Stimulated activated naive CD8-positive, alpha-beta T cell treated with anti-CD3 and anti-CD28 coated beads, Interleukin-15, Interleukin-2, amounts not matched to agents 100 ng/mL and 50 ng/mL, for 24 hours (primary cell): ENCODE data around the gene CHMP4A.
"Not testable (repeated sequence)": the region's sequence is repeated elsewhere in the genome, so short reads cannot be mapped to it uniquely, and the experiment has no call there.

Source experiments
- H3K27ac Mint-ChIP-seq: one replicate; pipeline ENCODE4 v1.8.0; 2021; ENCODE audit warnings: mild to moderate bottlenecking, mixed read lengths
- H3K27me3 Mint-ChIP-seq: one replicate; pipeline ENCODE4 v1.8.0; 2021; ENCODE audit warnings: mixed read lengths
- H3K36me3 Mint-ChIP-seq: one replicate; pipeline ENCODE4 v1.8.0; 2021; ENCODE audit warnings: low read depth, mixed read lengths
- H3K4me1 Mint-ChIP-seq: one replicate; pipeline ENCODE4 v1.8.0; 2021; ENCODE audit warnings: low read depth, mixed read lengths
- H3K4me3 Mint-ChIP-seq: one replicate; pipeline ENCODE4 v1.8.0; 2021; ENCODE audit warnings: mild to moderate bottlenecking, mixed read lengths
- H3K9me3 Mint-ChIP-seq: one replicate; pipeline ENCODE4 v1.8.0; 2021; ENCODE audit warnings: mixed read lengths

Gene CHMP4A

DNA sequence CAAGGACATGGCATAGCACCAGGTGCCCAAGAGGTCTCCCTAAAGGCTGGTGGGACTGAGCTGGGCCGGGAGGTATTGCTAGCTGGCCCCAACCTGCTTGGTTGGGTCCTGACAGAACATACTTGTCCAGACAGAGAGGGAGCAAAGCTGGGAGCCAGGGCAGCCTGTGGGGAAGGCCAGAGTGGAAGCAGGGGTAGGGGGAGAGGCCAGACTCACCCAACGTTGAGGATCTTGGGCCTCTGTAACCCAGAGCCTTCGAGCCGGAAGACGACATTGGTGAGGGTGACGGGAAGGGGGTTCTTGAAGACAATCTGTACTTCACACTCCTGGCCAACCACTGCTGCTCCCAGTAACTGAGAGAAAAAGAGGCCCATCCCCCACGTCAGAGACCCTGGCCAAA, 40.6 kb upstream of the CHMP4A start:
- no peak overlapping the region for H3K27ac Mint-ChIP-seq
- peaks cover 14% of the 10 kb centered on the region for H3K4me1 Mint-ChIP-seq
- H3K4me3 Mint-ChIP-seq, result no peak overlapping the region
- H3K9me3 Mint-ChIP-seq, result no peaks in the 10 kb centered on the region
- no peaks in the 10 kb centered on the region for H3K27me3 Mint-ChIP-seq
- peaks cover 13% of the 10 kb centered on the region for H3K36me3 Mint-ChIP-seq

DNA sequence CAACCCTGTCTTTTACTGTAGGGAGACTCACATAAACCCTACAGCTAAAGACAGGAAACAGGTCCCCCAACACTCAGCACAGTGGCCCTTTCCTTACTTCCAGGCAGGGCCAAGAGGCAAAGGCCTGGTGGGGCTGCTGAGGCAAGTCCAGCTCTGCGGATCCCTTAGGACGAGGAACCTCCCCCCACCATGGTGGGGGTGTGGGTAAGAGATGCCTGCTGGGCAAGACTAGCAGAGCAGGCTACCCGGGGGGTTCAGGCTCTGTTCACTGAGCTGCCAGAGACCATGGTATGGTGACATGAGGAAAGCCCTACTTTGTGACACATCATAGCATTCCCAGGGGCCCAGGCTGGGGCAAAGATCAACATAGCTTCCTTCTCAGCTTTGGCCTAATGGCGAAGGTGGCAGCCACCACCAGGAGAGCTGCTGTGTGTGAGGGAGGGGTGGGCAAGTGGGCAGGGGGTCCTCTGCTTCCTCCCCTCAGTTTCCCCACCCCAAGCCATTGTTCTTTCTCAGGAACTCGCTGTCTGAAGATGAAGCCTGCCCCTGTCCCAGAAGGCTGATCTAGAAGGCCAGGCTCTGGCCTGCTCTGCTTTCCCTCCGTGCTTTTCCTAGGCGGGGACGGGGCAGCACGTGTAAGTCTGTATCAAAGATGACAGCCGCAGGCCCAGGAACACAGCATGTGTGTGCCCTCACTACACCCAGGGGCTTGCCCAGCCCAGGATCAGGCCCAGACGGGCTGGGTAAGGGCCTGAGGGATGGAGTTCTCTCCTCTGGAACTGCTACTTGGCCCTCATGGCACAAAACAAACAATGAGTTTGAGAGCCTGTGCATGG, 39.2 kb upstream of the CHMP4A start:
- Mint-ChIP-seq H3K27ac (no peak overlapping the region), H3K36me3 (peaks cover 13% of the 10 kb centered on the region), H3K9me3 (no peaks in the 10 kb centered on the region), H3K27me3 (no peaks in the 10 kb centered on the region), H3K4me3 (no peak overlapping the region), H3K4me1 (peaks cover 26% of the 10 kb centered on the region)

DNA sequence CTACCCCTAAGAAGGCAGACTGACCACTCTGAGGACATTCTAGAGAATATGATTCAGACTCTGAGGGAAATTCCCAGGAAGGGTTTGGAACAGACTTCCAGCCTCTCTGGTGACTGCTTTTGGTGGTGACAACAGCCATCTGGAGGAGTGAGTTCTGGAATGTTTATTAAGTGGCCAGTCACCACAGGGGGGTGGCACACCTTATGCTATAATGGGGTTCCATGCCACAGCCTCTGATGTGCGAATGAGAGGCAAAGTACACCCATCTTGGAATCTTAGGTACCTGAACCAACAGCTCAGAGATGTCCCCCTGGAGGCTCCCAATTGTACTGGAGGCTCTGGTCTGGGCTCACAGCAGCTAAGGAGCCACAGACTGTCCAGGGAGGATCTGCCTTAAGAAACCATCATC, 38.6 kb upstream of the CHMP4A start:
- Mint-ChIP-seq H3K27me3 (no peaks in the 10 kb centered on the region), H3K9me3 (no peaks in the 10 kb centered on the region), H3K4me3 (no peak overlapping the region), H3K27ac (no peak overlapping the region), H3K36me3 (peaks cover 15% of the 10 kb centered on the region), H3K4me1 (peaks cover 32% of the 10 kb centered on the region)

DNA sequence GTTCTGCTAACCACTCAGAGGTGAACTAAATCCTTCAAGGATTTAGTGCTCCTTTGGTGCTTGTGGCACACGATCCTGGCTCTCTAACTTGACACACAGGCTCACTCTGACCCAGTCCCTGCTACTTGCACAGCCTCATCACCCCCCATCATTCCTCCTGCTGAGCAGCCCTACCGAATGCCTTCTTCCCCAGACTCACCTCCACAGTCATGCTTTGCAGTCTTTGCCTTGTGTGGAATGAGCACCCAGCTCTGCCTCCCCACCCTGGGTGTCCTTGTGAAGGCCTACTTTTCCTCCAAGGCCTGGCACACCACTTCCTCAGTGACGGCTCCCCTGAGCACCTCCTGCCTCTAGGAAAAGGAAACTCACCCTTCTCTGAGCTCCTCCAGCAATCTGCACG, 37.1 kb upstream of the CHMP4A start:
- Mint-ChIP-seq H3K27me3 (no peaks in the 10 kb centered on the region), H3K4me1 (peaks cover 40% of the 10 kb centered on the region), H3K36me3 (peaks cover 16% of the 10 kb centered on the region), H3K9me3 (no peaks in the 10 kb centered on the region), H3K4me3 (no peak overlapping the region), H3K27ac (peak overlapping the region; percentile 57)

DNA sequence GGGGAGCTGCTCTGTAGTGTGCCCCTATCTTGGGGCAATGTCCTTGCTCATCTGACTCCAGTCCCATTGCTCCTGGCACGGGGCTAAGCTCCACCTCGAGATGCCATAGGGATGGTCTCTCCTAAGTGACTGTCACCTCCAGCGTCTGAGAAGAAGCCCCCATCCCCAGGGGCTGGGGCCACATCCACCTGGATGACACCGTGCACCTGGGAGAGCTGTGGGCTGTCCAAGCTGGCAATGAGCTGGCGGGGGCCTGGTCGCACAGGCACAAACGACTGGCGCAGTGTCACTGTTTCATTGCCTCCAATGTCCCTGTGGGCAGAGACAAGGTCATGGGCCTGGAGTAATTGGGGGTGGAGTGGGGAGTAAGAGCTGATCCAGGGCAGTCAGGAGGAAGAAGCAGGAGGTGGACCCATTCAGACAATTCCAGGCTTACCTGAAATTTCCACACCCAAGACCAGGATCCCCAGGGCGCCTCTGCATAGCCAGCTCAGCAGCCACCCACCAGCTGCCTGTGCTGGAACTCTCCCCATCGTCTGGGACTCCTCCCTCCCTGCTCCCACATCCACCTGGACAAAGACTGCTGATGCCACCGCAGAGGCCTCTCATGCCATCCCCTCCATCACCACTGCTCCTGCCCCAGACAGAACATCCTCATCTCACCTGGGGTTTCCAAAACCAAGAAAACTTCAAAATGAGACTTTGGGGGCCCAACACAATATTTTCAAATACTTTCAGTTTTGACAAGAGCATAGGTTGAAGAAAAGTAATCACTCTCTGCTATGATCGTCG, 36.1 kb upstream of the CHMP4A start:
- Mint-ChIP-seq H3K4me3 (no peak overlapping the region), H3K36me3 (peaks cover 10% of the 10 kb centered on the region), H3K27me3 (no peaks in the 10 kb centered on the region), H3K27ac (no peak overlapping the region), H3K9me3 (no peaks in the 10 kb centered on the region), H3K4me1 (peaks cover 40% of the 10 kb centered on the region)

DNA sequence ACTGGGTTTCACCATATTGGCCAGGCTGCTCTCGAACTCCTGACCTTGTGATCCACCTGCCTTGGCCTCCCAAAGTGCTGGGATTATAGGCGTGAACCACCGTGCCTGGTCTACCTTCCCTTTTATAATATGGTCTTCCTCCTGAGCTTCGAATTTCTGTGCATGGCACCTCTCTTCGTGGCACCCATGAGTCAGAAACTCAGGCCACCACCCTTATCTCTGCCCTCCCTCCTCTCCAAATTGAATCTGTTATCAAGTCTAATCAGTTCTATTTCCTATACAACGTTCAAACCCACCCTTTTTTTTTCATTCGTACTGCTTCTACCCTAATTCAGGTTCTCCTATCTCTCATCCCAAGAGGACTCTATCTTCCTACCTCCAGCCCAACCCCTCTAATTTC, 34.1 kb upstream of the CHMP4A start:
- H3K4me1 Mint-ChIP-seq, result peaks cover 52% of the 10 kb centered on the region
- peak overlapping the region; percentile 84 for H3K27ac Mint-ChIP-seq
- H3K36me3 Mint-ChIP-seq, result peaks cover 3% of the 10 kb centered on the region
- no peaks in the 10 kb centered on the region for H3K27me3 Mint-ChIP-seq
- H3K4me3 Mint-ChIP-seq, result peak overlapping the region; percentile 53
- no peaks in the 10 kb centered on the region for H3K9me3 Mint-ChIP-seq

DNA sequence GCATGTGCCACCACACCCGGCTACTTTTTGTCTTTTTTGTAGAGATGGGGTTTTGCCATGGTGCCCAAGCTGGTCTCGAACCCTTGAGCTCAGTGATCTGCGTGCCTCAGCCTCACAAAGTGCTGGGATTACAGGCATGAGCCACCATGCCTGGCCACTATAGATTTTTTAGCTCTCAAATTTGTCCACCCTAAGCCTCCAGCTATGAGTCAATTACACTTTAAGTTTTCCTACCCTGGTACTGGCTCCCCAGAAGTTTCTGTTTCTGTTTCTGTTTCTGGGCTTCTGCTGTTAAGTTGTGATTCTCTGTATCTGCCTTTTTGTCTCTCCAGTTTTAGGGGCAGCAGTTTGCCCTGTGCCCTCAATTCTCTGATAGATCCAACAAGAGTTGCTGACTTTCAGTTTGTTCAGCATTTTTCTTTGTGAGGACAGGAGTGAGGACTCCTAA, 33.5 kb upstream of the CHMP4A start:
- Mint-ChIP-seq H3K4me1 (peaks cover 55% of the 10 kb centered on the region), H3K9me3 (no peaks in the 10 kb centered on the region), H3K27ac (peak overlapping the region; percentile 97), H3K4me3 (peak overlapping the region; percentile 82), H3K36me3 (peaks cover 3% of the 10 kb centered on the region), H3K27me3 (no peaks in the 10 kb centered on the region)

DNA sequence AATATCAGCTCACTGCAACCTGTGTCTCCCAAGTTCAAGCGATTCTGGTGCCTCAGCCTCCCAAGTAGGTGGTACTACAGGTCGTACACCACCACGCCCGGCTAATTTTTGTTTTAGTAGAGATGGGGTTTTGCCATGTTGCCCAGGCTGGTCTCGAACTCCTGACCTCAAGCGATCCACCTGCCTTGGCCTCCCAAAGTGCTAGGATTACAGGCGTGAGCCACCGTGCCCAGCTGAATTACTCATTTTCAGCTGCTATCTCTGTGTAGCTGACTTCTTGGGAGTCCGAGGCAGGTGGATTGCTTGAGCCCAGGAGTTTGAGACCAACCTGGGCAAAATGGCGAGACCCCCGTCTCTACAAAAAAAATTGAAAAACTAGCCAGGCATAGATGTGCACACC, 32.1 kb upstream of the CHMP4A start:
- not testable (repeated sequence) for H3K27me3 Mint-ChIP-seq, H3K27ac Mint-ChIP-seq, H3K9me3 Mint-ChIP-seq, H3K4me3 Mint-ChIP-seq
- Mint-ChIP-seq H3K36me3 (peaks cover 12% of the 10 kb centered on the region), H3K4me1 (peaks cover 64% of the 10 kb centered on the region)

DNA sequence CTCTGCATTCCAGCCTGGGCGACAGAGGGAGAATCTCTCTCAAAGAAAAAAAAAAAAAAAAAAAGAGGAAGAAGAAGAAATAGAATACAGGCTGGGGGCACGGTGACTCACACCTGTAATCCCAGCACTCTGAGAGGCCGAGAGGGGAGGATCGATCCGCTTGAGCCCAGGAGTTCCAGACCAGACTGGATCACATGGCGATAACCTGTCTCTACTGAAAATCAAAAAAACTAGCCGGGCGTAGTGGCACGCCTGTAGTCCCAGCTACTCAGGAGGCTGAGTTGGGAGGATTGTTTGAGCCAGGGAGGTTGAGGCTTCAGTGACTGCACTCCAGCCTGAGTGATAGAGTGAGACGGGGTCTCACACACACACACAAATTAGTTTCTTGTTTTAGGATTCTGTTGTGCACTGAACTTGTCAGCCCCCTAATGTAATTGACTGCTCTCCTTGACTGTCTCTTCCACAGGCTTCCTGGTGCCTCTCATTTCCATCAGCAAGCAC, 30.1 kb upstream of the CHMP4A start:
- peak overlapping the region; percentile 92 for H3K27ac Mint-ChIP-seq
- no peaks in the 10 kb centered on the region for H3K9me3 Mint-ChIP-seq
- H3K36me3 Mint-ChIP-seq, result peaks cover 32% of the 10 kb centered on the region
- H3K4me3 Mint-ChIP-seq, result peak overlapping the region; percentile 83
- H3K27me3 Mint-ChIP-seq, result no peaks in the 10 kb centered on the region
- H3K4me1 Mint-ChIP-seq, result peaks cover 71% of the 10 kb centered on the region

DNA sequence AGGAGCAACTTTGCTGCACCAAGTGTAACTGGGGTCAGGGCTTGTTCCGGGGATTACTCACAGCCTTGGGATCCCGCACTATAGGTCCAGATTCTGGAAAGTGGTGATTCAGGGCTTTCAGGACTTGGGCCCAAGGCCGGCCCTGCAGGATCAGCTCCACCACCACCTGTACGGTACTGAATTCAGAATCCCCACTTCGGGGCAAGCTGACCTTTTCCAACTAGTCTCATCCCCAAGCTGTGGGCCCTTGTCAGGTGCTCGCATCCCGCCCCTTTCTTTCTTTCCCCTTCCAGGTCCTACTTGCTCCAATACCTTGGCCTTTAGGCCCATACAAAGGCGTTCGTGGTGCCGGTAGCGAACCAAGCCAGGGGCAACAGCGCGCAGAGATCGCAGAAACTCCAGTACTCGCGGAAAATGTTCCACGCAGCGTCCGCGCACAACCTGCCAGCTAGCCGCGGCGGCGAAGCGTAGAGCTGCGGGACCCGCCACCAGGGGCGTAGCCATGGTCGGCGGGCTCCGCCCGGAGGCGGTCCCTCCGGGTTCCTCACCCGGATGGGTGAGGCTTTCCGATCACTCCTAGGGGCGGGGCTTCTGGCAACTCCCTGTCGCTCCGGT, 28.6 kb upstream of the CHMP4A start:
- Mint-ChIP-seq H3K36me3 (peaks cover 45% of the 10 kb centered on the region), H3K9me3 (no peaks in the 10 kb centered on the region), H3K4me3 (peak overlapping the region; percentile 83), H3K27me3 (no peaks in the 10 kb centered on the region), H3K4me1 (peaks cover 72% of the 10 kb centered on the region), H3K27ac (peak overlapping the region; percentile 92)

DNA sequence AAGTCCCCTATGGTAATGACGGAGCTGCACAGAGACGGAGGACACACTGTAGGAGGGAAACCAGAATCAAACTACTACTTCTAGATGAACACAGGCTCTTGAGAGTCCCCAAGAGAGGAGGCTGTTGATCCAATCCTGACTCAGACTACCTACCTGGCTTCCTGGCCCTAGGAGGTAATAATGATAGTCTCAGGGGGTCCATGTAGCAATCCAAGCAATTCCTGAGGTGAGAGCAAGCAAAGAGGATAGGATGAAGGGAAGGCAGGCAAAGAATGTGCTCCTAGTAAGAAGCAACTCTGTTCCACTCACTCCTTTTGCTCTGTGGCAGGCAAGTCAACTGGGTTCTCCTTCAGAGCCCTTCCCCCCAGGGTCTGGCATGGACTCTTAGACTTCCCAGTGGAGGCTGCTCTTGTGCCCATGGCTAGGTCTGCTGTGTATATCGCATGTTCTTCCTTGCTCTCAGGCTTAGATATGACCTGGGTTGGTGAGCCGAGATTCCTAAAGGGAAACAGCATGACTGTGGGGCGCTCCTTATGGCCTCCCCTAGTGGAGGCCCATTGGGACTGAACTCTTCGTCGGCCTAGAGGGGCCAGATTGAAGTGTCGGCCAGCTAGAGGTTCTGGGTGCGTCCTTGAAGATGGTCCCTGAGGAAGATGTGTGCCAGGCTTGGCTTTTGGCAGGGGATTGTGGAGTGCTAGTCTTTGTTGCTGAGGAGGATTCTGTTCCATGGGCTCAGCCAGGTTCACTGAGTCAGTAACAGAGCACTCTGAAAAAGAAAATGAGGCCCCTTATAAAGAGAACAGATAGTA, 27.0 kb upstream of the CHMP4A start:
- Mint-ChIP-seq H3K27me3 (no peaks in the 10 kb centered on the region), H3K4me1 (peaks cover 79% of the 10 kb centered on the region), H3K27ac (peak overlapping the region; percentile 77), H3K9me3 (no peaks in the 10 kb centered on the region), H3K36me3 (peaks cover 58% of the 10 kb centered on the region), H3K4me3 (peak overlapping the region; percentile 46)

DNA sequence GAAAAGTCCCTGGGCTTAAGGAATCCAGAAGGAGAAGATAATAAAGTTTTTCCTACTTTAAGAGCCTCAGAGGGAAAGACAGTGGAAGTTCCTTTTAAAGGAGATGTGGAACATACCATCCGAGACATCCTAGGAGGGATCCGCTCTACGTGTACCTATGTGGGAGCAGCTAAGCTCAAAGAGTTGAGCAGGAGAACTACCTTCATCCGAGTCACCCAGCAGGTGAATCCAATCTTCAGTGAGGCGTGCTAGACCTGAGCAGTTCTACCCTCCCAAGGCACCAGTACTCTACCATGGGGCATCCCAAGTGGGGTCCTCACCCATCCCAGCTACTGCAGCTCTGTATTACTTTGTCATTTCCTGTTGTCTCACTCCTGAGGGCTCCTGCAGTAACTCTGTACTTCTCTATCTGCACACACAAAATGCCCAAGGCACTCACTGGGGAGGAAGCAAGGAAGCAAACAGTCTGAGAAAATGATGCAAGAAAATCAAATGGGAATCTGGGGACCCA, 25.3 kb upstream of the CHMP4A start:
- no peak overlapping the region for H3K4me3 Mint-ChIP-seq
- H3K36me3 Mint-ChIP-seq, result peaks cover 71% of the 10 kb centered on the region

DNA sequence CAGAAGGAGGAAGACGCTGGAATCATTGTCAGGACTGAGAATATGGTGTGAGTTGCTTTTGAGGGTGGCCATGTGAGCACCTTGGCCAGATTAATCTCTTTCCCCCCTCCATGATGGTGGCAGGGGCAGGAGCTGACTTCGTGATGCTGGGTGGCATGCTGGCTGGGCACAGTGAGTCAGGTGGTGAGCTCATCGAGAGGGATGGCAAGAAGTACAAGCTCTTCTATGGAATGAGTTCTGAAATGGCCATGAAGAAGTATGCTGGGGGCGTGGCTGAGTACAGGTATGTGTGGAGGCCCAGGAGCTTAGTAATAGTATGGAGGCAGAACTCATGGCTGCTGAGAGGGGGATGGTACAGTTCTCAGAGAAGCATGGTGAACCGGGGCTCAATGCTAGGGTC, 24.8 kb upstream of the CHMP4A start:
- Mint-ChIP-seq H3K4me3 (no peak overlapping the region), H3K4me1 (peaks cover 91% of the 10 kb centered on the region), H3K27ac (peak overlapping the region; percentile 61), H3K27me3 (no peaks in the 10 kb centered on the region), H3K9me3 (no peaks in the 10 kb centered on the region), H3K36me3 (peaks cover 71% of the 10 kb centered on the region)

More for the DNA sequence above, 25.3 kb upstream of the CHMP4A start:
- peaks cover 91% of the 10 kb centered on the region for H3K4me1 Mint-ChIP-seq
- peak overlapping the region; percentile 61 for H3K27ac Mint-ChIP-seq
- no peaks in the 10 kb centered on the region for H3K9me3 Mint-ChIP-seq
- H3K27me3 Mint-ChIP-seq, result no peaks in the 10 kb centered on the region

DNA sequence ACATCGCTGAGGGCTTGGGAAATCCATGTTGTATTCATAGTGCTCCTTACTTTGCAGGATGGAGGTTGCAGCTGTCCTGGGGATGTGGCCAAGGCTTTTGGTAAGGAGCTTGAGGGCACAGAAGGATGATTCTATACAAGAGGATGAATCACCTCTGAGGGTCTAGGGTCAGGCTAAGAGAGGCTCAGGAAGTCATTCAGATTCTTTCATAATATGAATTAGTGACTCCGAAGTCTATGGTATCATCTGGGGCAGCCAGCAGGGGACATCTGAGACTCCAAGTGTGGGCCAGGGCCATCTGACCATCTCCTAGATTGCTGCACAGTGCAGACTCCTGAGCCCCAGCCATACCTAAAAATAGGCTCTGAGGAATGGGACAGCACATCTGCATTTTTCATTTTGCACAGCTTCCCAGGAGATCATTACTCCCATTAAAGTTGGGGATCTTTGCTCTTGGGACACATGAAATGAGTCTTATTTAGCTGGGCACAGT, 24.2 kb upstream of the CHMP4A start:
- no peaks in the 10 kb centered on the region for H3K27me3 Mint-ChIP-seq
- H3K9me3 Mint-ChIP-seq, result no peaks in the 10 kb centered on the region
- H3K4me1 Mint-ChIP-seq, result peaks cover 90% of the 10 kb centered on the region
- H3K4me3 Mint-ChIP-seq, result no peak overlapping the region
- H3K36me3 Mint-ChIP-seq, result peaks cover 71% of the 10 kb centered on the region
- peak overlapping the region; percentile 61 for H3K27ac Mint-ChIP-seq
